IMR-90 (cell line): Measurements from ENCODE around the gene PCIF1. TPM values are rescaled to one million over a fixed set of nuclear protein-coding genes. Genes with fewer than 3 reads are reported as not detected.
A peak's percentile ranks its signal among the peaks of the same experiment; 100 is the strongest.

Experiments
- ATAC-seq: fragments of 200-7000 bp; cut with Tn5 transposase; 2 replicates; pipeline ENCODE4 v1.9.1; 2020; ENCODE audit warnings: low read depth, mild to moderate bottlenecking, moderate library complexity
- BruUV-seq: library from RNA; stranded (reverse); fragments of 400-500 nt; replicated peaks from 2 replicates; lab custom pipeline; 2021; lab: Mats Ljungman, UMichigan
- CTCF ChIA-PET: fragments of 300-600 bp; formaldehyde crosslinking; extraction: SDS; loops from one replicate; lab custom pipeline; 2021; ENCODE audit warnings: antibody characterized with exemption; lab: Yijun Ruan, JAX
- POLR2A ChIA-PET: fragments of 300-600 bp; sonication (Branson Sonifier 250); formaldehyde crosslinking; loops from one replicate; lab custom pipeline; 2022; ENCODE audit warnings: antibody characterized with exemption; ENCODE audit not compliant: unreplicated experiment; lab: Charles Lee
- DNase-seq: peaks from one replicate; pipeline ENCODE4 v3.0.0; 2013
- H2AFZ ChIP-seq: replicated peaks from 2 replicates; pipeline ENCODE3; 2013; ENCODE audit warnings: low read length, mild to moderate bottlenecking; ENCODE audit not compliant: poor library complexity
- H2AK5ac ChIP-seq: 2 replicates; pipeline ENCODE4 v1.6.1; 2013; ENCODE audit warnings: low read depth, low read length, inconsistent platforms
- H2AK9ac ChIP-seq: replicated peaks from 2 replicates; pipeline ENCODE3; 2013; ENCODE audit warnings: mild to moderate bottlenecking, low read depth, low read length, moderate library complexity; ENCODE audit not compliant: poor library complexity
- H2BK120ac ChIP-seq: 2 replicates; pipeline ENCODE4 v1.6.1; 2013; ENCODE audit warnings: low read depth, low read length, inconsistent platforms
- H2BK15ac ChIP-seq: 3 replicates; pipeline ENCODE4 v1.6.1; 2013; ENCODE audit warnings: low read depth, low read length, inconsistent platforms
- H2BK20ac ChIP-seq: 2 replicates; pipeline ENCODE4 v1.6.1; 2013; ENCODE audit warnings: low read depth, mild to moderate bottlenecking, inconsistent platforms, low read length, moderate library complexity
- H2BK5ac ChIP-seq: 2 replicates; pipeline ENCODE4 v1.6.1; 2013; ENCODE audit warnings: mild to moderate bottlenecking, low read depth, low read length, inconsistent platforms; ENCODE audit not compliant: poor library complexity, severe bottlenecking
- H3K14ac ChIP-seq: replicated peaks from 2 replicates; pipeline ENCODE4 v1.6.1; 2013; ENCODE audit warnings: low read depth, low read length, inconsistent platforms
- H3K18ac ChIP-seq: 2 replicates; pipeline ENCODE4 v1.6.1; 2013; ENCODE audit warnings: low read depth, low read length, control low read depth
- H3K23ac ChIP-seq: 2 replicates; pipeline ENCODE4 v1.6.1; 2013; ENCODE audit warnings: low read depth, low read length, inconsistent platforms
- H3K27ac ChIP-seq: 2 replicates; pipeline ENCODE4 v1.5.1; 2013; ENCODE audit warnings: mild to moderate bottlenecking, control low read depth, low read length; ENCODE audit not compliant: insufficient read depth
- H3K27me3 ChIP-seq: 2 replicates; pipeline ENCODE4 v1.6.1; 2013; ENCODE audit warnings: low read length; ENCODE audit not compliant: control insufficient read depth, insufficient read depth
- H3K36me3 ChIP-seq: 2 replicates; pipeline ENCODE4 v1.6.1; 2013; ENCODE audit warnings: low read length, mixed read lengths; ENCODE audit not compliant: control insufficient read depth, insufficient read depth
- H3K4ac ChIP-seq: 2 replicates; pipeline ENCODE4 v1.6.1; 2013; ENCODE audit warnings: low read depth, low read length, inconsistent platforms
- H3K4me1 ChIP-seq: 2 replicates; pipeline ENCODE4 v1.6.1; 2013; ENCODE audit warnings: low read length, mixed read lengths; ENCODE audit not compliant: control insufficient read depth, insufficient read depth
- H3K4me2 ChIP-seq: 2 replicates; pipeline ENCODE4 v1.6.1; 2013; ENCODE audit warnings: low read depth, mild to moderate bottlenecking, control low read depth, low read length, moderate library complexity
- H3K4me3 ChIP-seq: 2 replicates; pipeline ENCODE4 v1.5.1; 2013; ENCODE audit warnings: low read depth, mild to moderate bottlenecking, control low read depth, low read length, moderate library complexity; ENCODE audit not compliant: insufficient read depth
- H3K56ac ChIP-seq: 2 replicates; pipeline ENCODE4 v1.6.1; 2013; ENCODE audit warnings: low read length, inconsistent platforms; ENCODE audit not compliant: insufficient read depth; ENCODE audit errors: extremely low read depth
- H3K79me1 ChIP-seq, 2 experiments: 2 replicates each; pipeline ENCODE4 v1.6.1; 2013; ENCODE audit warnings: low read length in 2 of 2, inconsistent platforms in 1 of 2, low read depth in 1 of 2
- H3K9ac ChIP-seq: 2 replicates; pipeline ENCODE4 v1.6.1; 2013; ENCODE audit warnings: low read depth, low read length, control low read depth
- H3K9me1 ChIP-seq: 2 replicates; pipeline ENCODE4 v1.6.1; 2013; ENCODE audit warnings: low read length, inconsistent platforms; ENCODE audit not compliant: insufficient read depth
- H3K9me3 ChIP-seq: 2 replicates; pipeline ENCODE4 v1.6.1; 2013; ENCODE audit warnings: low read length; ENCODE audit not compliant: control insufficient read depth, insufficient read depth
- H4K20me1 ChIP-seq: 2 replicates; pipeline ENCODE4 v1.6.1; 2013; ENCODE audit warnings: low read length, inconsistent platforms; ENCODE audit not compliant: insufficient read depth
- H4K5ac ChIP-seq: 2 replicates; pipeline ENCODE4 v1.6.1; 2013; ENCODE audit warnings: mild to moderate bottlenecking, low read depth, low read length, control low read depth
- H4K8ac ChIP-seq, 2 experiments: 2 replicates each; pipeline ENCODE4 v1.6.1; 2013; ENCODE audit warnings: low read depth in 2 of 2, low read length in 2 of 2, control low read depth in 1 of 2, inconsistent platforms in 1 of 2
- H4K91ac ChIP-seq: 2 replicates; pipeline ENCODE4 v1.6.1; 2013; ENCODE audit warnings: low read depth, low read length, inconsistent platforms; ENCODE audit not compliant: insufficient read depth
- BHLHE40 ChIP-seq: fragments of 150-350 bp; IDR thresholded peaks from 2 replicates; pipeline ENCODE4 v1.6.1; 2016; ENCODE audit warnings: mild to moderate bottlenecking, low read depth, low read length
- CEBPB ChIP-seq: IDR thresholded peaks from 2 replicates; pipeline ENCODE4 v1.6.1; 2012; ENCODE audit warnings: low read depth, low read length, improper control_type of control experiment
- MAFK ChIP-seq: IDR thresholded peaks from 2 replicates; pipeline ENCODE4 v1.6.1; 2012; ENCODE audit warnings: low read depth, low read length, improper control_type of control experiment
- MXI1 ChIP-seq: IDR thresholded peaks from 2 replicates; pipeline ENCODE4 v1.6.1; 2012; ENCODE audit warnings: low read depth, mild to moderate bottlenecking, low read length, moderate library complexity, borderline replicate concordance
- NFE2L2 ChIP-seq: fragments of 150-350 bp; IDR thresholded peaks from 2 replicates; pipeline ENCODE4 v1.6.1; 2016; ENCODE audit warnings: low read depth, mild to moderate bottlenecking, low read length
- POLR2A ChIP-seq: IDR thresholded peaks from 2 replicates; pipeline ENCODE4 v1.6.1; 2012; ENCODE audit warnings: mild to moderate bottlenecking, low read depth, low read length
- RCOR1 ChIP-seq: IDR thresholded peaks from 2 replicates; pipeline ENCODE4 v1.6.1; 2012; ENCODE audit warnings: mild to moderate bottlenecking, low read length, improper control_type of control experiment; ENCODE audit not compliant: insufficient replicate concordance
- RFX5 ChIP-seq: IDR thresholded peaks from 2 replicates; pipeline ENCODE4 v1.8.0; 2012; ENCODE audit warnings: low read depth, mild to moderate bottlenecking, low read length, moderate library complexity
- SMC3 ChIP-seq: fragments of 150-350 bp; IDR thresholded peaks from 2 replicates; pipeline ENCODE4 v1.6.1; 2016; ENCODE audit warnings: low read depth, mild to moderate bottlenecking, antibody characterized with exemption, low read length, moderate library complexity
- WGBS, 2 experiments: methylation state at CpG; one replicate each; pipeline versions ENCODE4 v1.1.5 to v1.1.7; 2013; ENCODE audit warnings: missing lambda C conversion rate in 2 of 2; ENCODE audit not compliant: insufficient read length in 1 of 2; ENCODE audit errors: extremely low coverage in 2 of 2; 5-methylcytosine and 5-hydroxymethylcytosine counted together
- dilution Hi-C: fragments of 300-500 bp; cut with HindIII; formaldehyde crosslinking; loops from one replicate; pipeline ENCODE4 v1.14.3; 2018; ENCODE audit warnings: low sequenced_read_pairs; ENCODE audit not compliant: unreplicated experiment
- in situ Hi-C: fragments of 300-500 bp; cut with MboI; formaldehyde crosslinking; loops from 3 replicates; pipeline ENCODE4 v1.14.3; 2019; ENCODE audit warnings: low sequenced_read_pairs, inconsistent platforms, mixed read lengths
- intact Hi-C: fragments of 100-400 bp; cut with micrococcal nuclease; formaldehyde crosslinking; loops from 2 replicates; pipeline ENCODE4 v1.10.0; 2022
- polyA plus RNA-seq, 3 experiments: library from polyadenylated mRNA; depleted of rRNA; stranded (reverse); fragments of >200 nt; gene quantifications; 2 replicates each; pipeline ENCODE4 v1.2.3, GENCODE V29; 2012; ENCODE audit warnings: low replicate concordance in 1 of 3
- total RNA-seq: library from RNA; depleted of rRNA; stranded (reverse); fragments of >200 nt; gene quantifications from 2 replicates; pipeline ENCODE4 v1.2.3, GENCODE V29; 2012
- TF ChIP-seq, protein P1 (sequence below): fragments of 150-350 bp; IDR thresholded peaks from 2 replicates; pipeline ENCODE4 v1.6.1; 2016; ENCODE audit warnings: low read depth, mild to moderate bottlenecking, low read length, moderate library complexity, borderline replicate concordance
- TF ChIP-seq, protein P2 (sequence below): conservative IDR thresholded peaks from 2 replicates; pipeline ENCODE4 v1.5.1; 2012; ENCODE audit warnings: mild to moderate bottlenecking, low read depth, low read length, improper control_type of control experiment

The PCIF1 gene
- total and polyA plus RNA-seq, 2 of the 4 experiments (the other 2 are of a cell fraction), result 5.4 to 18.3 TPM

DNA sequence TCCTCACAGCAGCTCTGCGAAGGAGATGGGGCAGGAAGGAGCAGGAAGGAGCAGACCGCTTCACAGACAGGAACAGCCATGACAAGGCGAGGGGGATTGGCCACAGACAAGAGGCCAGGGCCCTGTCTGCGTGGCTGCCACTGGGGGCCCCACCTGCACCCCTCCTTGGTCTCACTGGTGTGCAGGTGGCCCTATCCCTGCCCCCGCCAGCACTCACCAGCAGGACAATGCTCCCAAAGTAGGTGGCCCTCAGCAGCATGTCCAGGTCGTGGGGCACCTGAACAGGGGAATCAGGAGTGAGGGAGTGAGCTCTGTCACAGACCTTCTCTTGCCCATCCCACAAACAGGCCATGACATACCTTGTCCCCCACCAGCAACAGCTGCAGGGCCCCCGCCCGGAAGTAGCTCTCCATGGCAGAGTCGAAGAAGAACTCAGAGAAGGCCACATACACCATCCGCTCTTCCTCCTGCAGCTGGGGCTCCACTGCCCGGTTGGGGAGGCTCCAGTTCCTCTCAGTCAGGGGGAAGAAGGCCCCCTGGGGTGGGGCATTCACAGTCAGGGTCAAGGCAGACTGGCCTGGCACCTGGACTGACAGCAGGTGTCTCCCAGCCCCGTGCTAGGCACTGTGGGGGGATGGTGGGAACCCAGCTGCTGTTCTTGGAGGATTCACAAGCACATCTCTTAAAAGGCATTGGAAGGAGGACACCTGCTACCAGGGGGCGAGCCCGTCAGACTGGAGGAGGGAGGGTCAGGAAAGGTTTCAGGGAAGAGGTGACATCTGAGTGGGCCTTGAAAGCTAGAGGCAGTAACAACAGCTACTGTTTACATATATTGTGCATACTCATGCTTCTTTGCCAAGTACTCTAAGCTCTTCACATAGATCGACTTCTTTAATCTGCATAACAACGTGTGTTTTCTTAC is 29.6 kb upstream of the PCIF1 start:
- H2AK5ac ChIP-seq, result no peak overlapping the region; the same call in 1 of the 2 replicates
- in situ Hi-C loops (loop anchor here (25.0 kb wide), 1 partner anchor 568 kb away; the partner anchor contains the start of gene SDC4), dilution Hi-C loops (no loop called here), intact Hi-C loops (no loop called here)
- no peak overlapping the region for H4K5ac ChIP-seq
- no peak overlapping the region for H2BK120ac ChIP-seq
- no peak overlapping the region for H2AFZ ChIP-seq
- no peak overlapping the region for H3K56ac ChIP-seq
- no peak overlapping the region for H3K9ac ChIP-seq
- peaks cover 19% of the 10 kb centered on the region for H3K9me1 ChIP-seq
- H2BK15ac ChIP-seq, result no peak overlapping the region
- no peak overlapping the region for H3K14ac ChIP-seq
- peaks cover 3% of the 10 kb centered on the region for H3K4me1 ChIP-seq
- H3K79me1 ChIP-seq, result peaks cover 0 to 9% of the 10 kb centered on the region in 2 experiments; a peak in 2 of 4 replicates
- whole genome bisulfite sequencing, 2 experiments, result 91% methylated on average over 3 of the region's 16 CpGs; no CpG with 5 or more reads in 1 of the 2 experiments
- TF ChIP-seq RCOR1, result no peak
- no peak for TF ChIP-seq CEBPB
- no peak for TF ChIP-seq NFE2L2
- TF ChIP-seq, protein P1, sequence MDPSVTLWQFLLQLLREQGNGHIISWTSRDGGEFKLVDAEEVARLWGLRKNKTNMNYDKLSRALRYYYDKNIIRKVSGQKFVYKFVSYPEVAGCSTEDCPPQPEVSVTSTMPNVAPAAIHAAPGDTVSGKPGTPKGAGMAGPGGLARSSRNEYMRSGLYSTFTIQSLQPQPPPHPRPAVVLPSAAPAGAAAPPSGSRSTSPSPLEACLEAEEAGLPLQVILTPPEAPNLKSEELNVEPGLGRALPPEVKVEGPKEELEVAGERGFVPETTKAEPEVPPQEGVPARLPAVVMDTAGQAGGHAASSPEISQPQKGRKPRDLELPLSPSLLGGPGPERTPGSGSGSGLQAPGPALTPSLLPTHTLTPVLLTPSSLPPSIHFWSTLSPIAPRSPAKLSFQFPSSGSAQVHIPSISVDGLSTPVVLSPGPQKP, result no peak
- no peak for TF ChIP-seq MAFK
- TF ChIP-seq SMC3, result no peak
- no peak for TF ChIP-seq POLR2A
- TF ChIP-seq BHLHE40, result no peak
- no peak for TF ChIP-seq MXI1
- no peak for TF ChIP-seq RFX5
- TF ChIP-seq, protein P2, sequence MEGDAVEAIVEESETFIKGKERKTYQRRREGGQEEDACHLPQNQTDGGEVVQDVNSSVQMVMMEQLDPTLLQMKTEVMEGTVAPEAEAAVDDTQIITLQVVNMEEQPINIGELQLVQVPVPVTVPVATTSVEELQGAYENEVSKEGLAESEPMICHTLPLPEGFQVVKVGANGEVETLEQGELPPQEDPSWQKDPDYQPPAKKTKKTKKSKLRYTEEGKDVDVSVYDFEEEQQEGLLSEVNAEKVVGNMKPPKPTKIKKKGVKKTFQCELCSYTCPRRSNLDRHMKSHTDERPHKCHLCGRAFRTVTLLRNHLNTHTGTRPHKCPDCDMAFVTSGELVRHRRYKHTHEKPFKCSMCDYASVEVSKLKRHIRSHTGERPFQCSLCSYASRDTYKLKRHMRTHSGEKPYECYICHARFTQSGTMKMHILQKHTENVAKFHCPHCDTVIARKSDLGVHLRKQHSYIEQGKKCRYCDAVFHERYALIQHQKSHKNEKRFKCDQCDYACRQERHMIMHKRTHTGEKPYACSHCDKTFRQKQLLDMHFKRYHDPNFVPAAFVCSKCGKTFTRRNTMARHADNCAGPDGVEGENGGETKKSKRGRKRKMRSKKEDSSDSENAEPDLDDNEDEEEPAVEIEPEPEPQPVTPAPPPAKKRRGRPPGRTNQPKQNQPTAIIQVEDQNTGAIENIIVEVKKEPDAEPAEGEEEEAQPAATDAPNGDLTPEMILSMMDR, result no peak
- no peaks in the 10 kb centered on the region for H3K27me3 ChIP-seq
- ChIA-PET POLR2A (interaction anchor here (0.9 to 1.1 kb wide), 4 partner anchors 8 to 29 kb away, joined by 3 to 6 read pairs (median 4); no protein-coding TSS in a partner anchor), CTCF (interaction anchor here (1.3 to 1.5 kb wide), 2 partner anchors 13 to 15 kb away, joined by 3 read pairs; no protein-coding TSS in a partner anchor)
- H3K4me3 ChIP-seq, result no peak overlapping the region
- peak overlapping the region; percentile 18; the same call in 1 of the 2 replicates for H3K4ac ChIP-seq
- ATAC-seq (peak; percentile 20; the same call in 1 of the 2 replicates), DNase-seq (no peak)
- no peak overlapping the region for H3K4me2 ChIP-seq
- no peak overlapping the region for H3K23ac ChIP-seq
- peak overlapping the region in 1 of 2 experiments; percentile 25; a peak in 1 of 4 replicates for H4K8ac ChIP-seq
- peak overlapping the region; percentile 40 for H2AK9ac ChIP-seq
- H2BK5ac ChIP-seq, result no peak overlapping the region
- no peak overlapping the region for H3K27ac ChIP-seq
- no peak overlapping the region; the same call in 1 of the 2 replicates for H2BK20ac ChIP-seq
- H3K36me3 ChIP-seq, result peaks cover 38% of the 10 kb centered on the region; the same call in 1 of the 2 replicates
- BruUV-seq, result no TSS peak
- no peak overlapping the region; the same call in 1 of the 2 replicates for H4K91ac ChIP-seq
- no peak overlapping the region for H3K18ac ChIP-seq
- peaks cover 5% of the 10 kb centered on the region; the same call in 1 of the 2 replicates for H4K20me1 ChIP-seq
- no peaks in the 10 kb centered on the region for H3K9me3 ChIP-seq
